Measurements from ENCODE around the gene TBC1D13.

- TF ChIP-seq CEBPB (IDR thresholded peaks at IDR 0.05): no peak
- TF ChIP-seq USF2 (IDR thresholded peaks at IDR 0.05): no peak
- TF ChIP-seq RNF2 (IDR thresholded peaks at IDR 0.05; ENCODE audit: borderline replicate concordance, low read depth): no peak
- no peak for TF ChIP-seq JUN (IDR thresholded peaks at IDR 0.05)
- TF ChIP-seq CTCF (IDR thresholded peaks at IDR 0.05): no peak
- no peak for TF ChIP-seq MAZ (IDR thresholded peaks at IDR 0.05; ENCODE audit: borderline replicate concordance, low read depth, low read length)
- TF ChIP-seq CHD2 (IDR thresholded peaks at IDR 0.05; ENCODE audit: low read length, partially characterized antibody): no peak
- no peak for TF ChIP-seq ZFP36 (IDR thresholded peaks at IDR 0.05; ENCODE audit: borderline replicate concordance, partially characterized antibody)
- no peak for TF ChIP-seq CBX2 (IDR thresholded peaks at IDR 0.05; ENCODE audit: borderline replicate concordance, low read depth)
Measured at GRCh38 chr9:128824911-128825310, 37.9 kb downstream of the TBC1D13 start.

All from A549 (cell line).